CD8-positive, alpha-beta memory T cell (primary cell): ENCODE measurements around the gene OBP2B. TPM values are rescaled to one million over a fixed set of nuclear protein-coding genes. Genes with fewer than 3 reads are reported as not detected.
A peak's percentile ranks its signal among the peaks of the same experiment; 100 is the strongest.
"Not testable (repeated sequence)": the region's sequence is repeated elsewhere in the genome, so short reads cannot be mapped to it uniquely, and the experiment has no call there.

Experiments
- CTCF ChIA-PET: fragments of 350-600 bp; sonication (Branson Sonifier 250); formaldehyde crosslinking; loops from one replicate; lab custom pipeline; 2021; ENCODE audit warnings: antibody characterized with exemption; lab: Charles Lee
- POLR2A ChIA-PET: fragments of 350-600 bp; sonication (Branson Sonifier 250); formaldehyde crosslinking; loops from one replicate; lab custom pipeline; 2021; ENCODE audit warnings: antibody characterized with exemption; lab: Charles Lee
- DNase-seq, 5 donors: peaks; one replicate each; pipeline versions ENCODE4 v3.0.0 to v3.0.0-alpha.2; 2020 to 2022; ENCODE audit warnings: mixed read lengths in 1 of 5
- H3K27ac ChIP-seq: one replicate; pipeline ENCODE4 v1.7.0; 2013; ENCODE audit warnings: low read depth, mild to moderate bottlenecking, low read length, moderate library complexity
- H3K27me3 ChIP-seq: 2 replicates; pipeline ENCODE4 v1.7.0; 2013; ENCODE audit warnings: low read length, mild to moderate bottlenecking; ENCODE audit not compliant: insufficient read depth, poor library complexity, severe bottlenecking
- H3K36me3 ChIP-seq: 2 replicates; pipeline ENCODE4 v1.7.0; 2013; ENCODE audit warnings: mild to moderate bottlenecking, low read length, moderate library complexity; ENCODE audit not compliant: insufficient read depth
- H3K4me1 ChIP-seq: 2 replicates; pipeline ENCODE4 v1.7.0; 2013; ENCODE audit warnings: mild to moderate bottlenecking, low read length, moderate library complexity; ENCODE audit not compliant: insufficient read depth
- H3K4me3 ChIP-seq: 2 replicates; pipeline ENCODE4 v1.7.0; 2013; ENCODE audit warnings: mild to moderate bottlenecking, low read length
- H3K9me3 ChIP-seq: 2 replicates; pipeline ENCODE4 v1.7.0; 2013; ENCODE audit warnings: mild to moderate bottlenecking, low read length
- H3K27ac Mint-ChIP-seq, 8 donors: one replicate each; pipeline ENCODE4 v1.8.0; 2020 to 2021; ENCODE audit warnings: mixed read lengths in 8 of 8, mild to moderate bottlenecking in 6 of 8, inconsistent platforms in 3 of 8, moderate library complexity in 3 of 8
- H3K27me3 Mint-ChIP-seq, 2 donors: one replicate each; pipeline ENCODE4 v1.8.0; 2020 to 2021; ENCODE audit warnings: mixed read lengths in 2 of 2, mild to moderate bottlenecking in 1 of 2, moderate library complexity in 1 of 2
- H3K36me3 Mint-ChIP-seq, 3 donors: one replicate each; pipeline ENCODE4 v1.8.0; 2020 to 2021; ENCODE audit warnings: mixed read lengths in 3 of 3, inconsistent platforms in 1 of 3, mild to moderate bottlenecking in 1 of 3
- H3K4me1 Mint-ChIP-seq, 3 donors: one replicate each; pipeline ENCODE4 v1.8.0; 2020 to 2021; ENCODE audit warnings: mixed read lengths in 3 of 3, inconsistent platforms in 1 of 3, mild to moderate bottlenecking in 1 of 3
- H3K4me3 Mint-ChIP-seq, 7 donors: one replicate each; pipeline ENCODE4 v1.8.0; 2020 to 2021; ENCODE audit warnings: mixed read lengths in 7 of 7, mild to moderate bottlenecking in 6 of 7, moderate library complexity in 4 of 7, inconsistent platforms in 2 of 7
- H3K9me3 Mint-ChIP-seq, 5 donors: one replicate each; pipeline ENCODE4 v1.8.0; 2020 to 2022; ENCODE audit warnings: mixed read lengths in 5 of 5, mild to moderate bottlenecking in 3 of 5, moderate library complexity in 2 of 5, inconsistent platforms in 1 of 5
- polyA plus RNA-seq: library from polyadenylated mRNA; unstranded; fragments of 300-500 nt; fragmentation: Illumina TruSeq; gene quantifications from one replicate; pipeline ENCODE4 v1.2.3, GENCODE V29; 2021
- total RNA-seq, 2 experiments: library from RNA; stranded (reverse); gene quantifications; one replicate each; pipeline ENCODE4 v1.2.3, GENCODE V29; 2021

The OBP2B gene
- total and polyA plus RNA-seq, 3 experiments from 2014 or later = not detected

DNA sequence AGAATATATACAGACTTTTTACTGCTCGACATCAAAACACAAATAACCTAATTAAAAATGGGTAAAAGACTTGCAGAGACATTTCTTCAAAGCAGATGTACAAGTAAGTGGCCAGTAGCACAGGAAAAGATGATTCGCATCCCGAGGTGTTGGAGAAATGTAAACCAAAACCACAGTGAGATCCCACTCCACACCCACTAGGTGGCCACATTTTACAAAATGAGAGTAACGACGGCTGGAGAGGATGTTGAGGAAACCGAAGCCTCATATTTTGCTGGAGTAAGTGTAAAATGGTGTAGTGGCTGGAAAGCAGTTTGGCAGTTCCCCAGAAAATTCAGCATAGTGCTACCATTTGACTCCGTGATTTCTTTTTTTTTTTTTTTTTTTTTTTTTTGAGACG, 24.1 kb downstream of the OBP2B start:
- H3K4me1 ChIP-seq = peaks cover 10% of the 10 kb centered on the region
- peak overlapping the region in 1 of 7 donors; percentile 46 for H3K4me3 Mint-ChIP-seq
- H3K27me3 ChIP-seq = peaks cover 19% of the 10 kb centered on the region
- ChIA-PET POLR2A (no interaction called here), CTCF (interaction anchor here (1.0 to 3.9 kb wide), 4 partner anchors 164 to 311 kb away, joined by 3 to 56 read pairs (median 6); no protein-coding TSS in a partner anchor)
- H3K27me3 Mint-ChIP-seq = peaks cover 21 to 46% of the 10 kb centered on the region in 2 donors
- peaks cover 12 to 14% (median 13%) of the 10 kb centered on the region in 3 donors for H3K4me1 Mint-ChIP-seq
- H3K27ac ChIP-seq = no peak overlapping the region
- no peak overlapping the region for H3K4me3 ChIP-seq
- peak in 4 of 5 donors; percentile 13 to 55 (median 32) for DNase-seq
- peak overlapping the region in 1 of 8 donors; percentile 9 for H3K27ac Mint-ChIP-seq
- no peaks in the 10 kb centered on the region for H3K36me3 ChIP-seq
- H3K9me3 Mint-ChIP-seq = no peaks in the 10 kb centered on the region
- H3K9me3 ChIP-seq = no peaks in the 10 kb centered on the region
- H3K36me3 Mint-ChIP-seq = no peaks in the 10 kb centered on the region

DNA sequence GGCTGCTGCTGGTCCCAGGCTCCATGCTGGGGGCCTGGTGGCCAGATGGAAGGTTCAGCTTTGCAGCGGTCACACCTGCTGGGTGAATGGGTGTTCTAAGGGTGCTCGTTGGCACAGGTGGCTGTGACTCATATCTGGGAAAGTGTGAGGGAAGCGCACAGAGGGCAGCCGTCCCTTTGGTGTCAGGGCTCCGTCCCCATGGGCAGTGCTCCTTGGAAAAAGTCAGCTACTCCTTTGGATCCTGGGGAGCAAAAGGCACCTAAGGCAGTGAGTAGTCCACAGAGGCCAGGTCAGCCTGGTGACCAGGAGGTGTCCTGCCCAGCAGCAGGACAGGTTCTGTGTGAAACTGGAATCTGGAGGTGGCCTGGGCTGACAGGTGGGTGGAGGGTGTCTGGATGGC, 26.9 kb downstream of the OBP2B start:
- peaks cover 20 to 36% of the 10 kb centered on the region in 2 donors for H3K27me3 Mint-ChIP-seq
- Histone ChIP-seq H3K27me3 (peaks cover 19% of the 10 kb centered on the region), H3K4me1 (peaks cover 10% of the 10 kb centered on the region), H3K9me3 (no peaks in the 10 kb centered on the region), H3K4me3 (no peak overlapping the region), H3K27ac (no peak overlapping the region), H3K36me3 (no peaks in the 10 kb centered on the region)
- peaks cover 12 to 14% (median 13%) of the 10 kb centered on the region in 3 donors for H3K4me1 Mint-ChIP-seq
- POLR2A ChIA-PET = no interaction called here
- no peaks in the 10 kb centered on the region for H3K36me3 Mint-ChIP-seq
- DNase-seq = no peak
- no peak overlapping the region for H3K4me3 Mint-ChIP-seq
- H3K27ac Mint-ChIP-seq = no peak overlapping the region
- CTCF ChIA-PET = interaction anchor here (0.8 to 1.5 kb wide), 4 partner anchors 38 to 303 kb away, joined by 3 to 4 read pairs (median 4); no protein-coding TSS in a partner anchor
- no peaks in the 10 kb centered on the region for H3K9me3 Mint-ChIP-seq

DNA sequence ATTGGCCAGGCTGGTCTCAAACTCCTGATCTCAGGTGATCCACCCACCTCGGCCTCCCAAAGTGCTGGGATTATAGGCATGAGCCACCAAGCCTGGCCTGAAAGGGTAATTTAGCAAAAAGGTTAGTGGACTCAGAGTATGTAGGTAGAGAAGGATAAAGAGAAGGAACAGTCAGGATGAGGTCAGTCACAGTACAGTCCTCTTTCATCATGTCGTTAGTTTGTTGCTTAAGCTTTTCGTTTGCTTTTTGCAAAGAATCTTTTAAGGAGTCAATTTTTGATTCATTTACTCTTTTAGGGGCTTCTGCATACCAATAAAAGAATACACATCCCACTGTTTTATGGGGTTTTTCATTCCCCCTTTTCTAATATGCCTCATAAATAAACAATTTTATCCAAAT, 27.5 kb downstream of the OBP2B start:
- Histone ChIP-seq H3K27me3 (peaks cover 19% of the 10 kb centered on the region), H3K4me3 (no peak overlapping the region), H3K36me3 (no peaks in the 10 kb centered on the region), H3K9me3 (no peaks in the 10 kb centered on the region), H3K4me1 (peaks cover 10% of the 10 kb centered on the region), H3K27ac (no peak overlapping the region)
- no peak overlapping the region for H3K4me3 Mint-ChIP-seq
- H3K27me3 Mint-ChIP-seq = peaks cover 19 to 36% of the 10 kb centered on the region in 2 donors
- no peak for DNase-seq
- CTCF ChIA-PET = interaction anchor here (0.8 to 1.6 kb wide), 9 partner anchors 9 to 306 kb away, joined by 3 to 6 read pairs (median 4); no protein-coding TSS in a partner anchor
- POLR2A ChIA-PET = no interaction called here
- H3K9me3 Mint-ChIP-seq = no peaks in the 10 kb centered on the region
- H3K36me3 Mint-ChIP-seq = no peaks in the 10 kb centered on the region
- H3K27ac Mint-ChIP-seq = no peak overlapping the region
- H3K4me1 Mint-ChIP-seq = peaks cover 12 to 14% (median 13%) of the 10 kb centered on the region in 3 donors

DNA sequence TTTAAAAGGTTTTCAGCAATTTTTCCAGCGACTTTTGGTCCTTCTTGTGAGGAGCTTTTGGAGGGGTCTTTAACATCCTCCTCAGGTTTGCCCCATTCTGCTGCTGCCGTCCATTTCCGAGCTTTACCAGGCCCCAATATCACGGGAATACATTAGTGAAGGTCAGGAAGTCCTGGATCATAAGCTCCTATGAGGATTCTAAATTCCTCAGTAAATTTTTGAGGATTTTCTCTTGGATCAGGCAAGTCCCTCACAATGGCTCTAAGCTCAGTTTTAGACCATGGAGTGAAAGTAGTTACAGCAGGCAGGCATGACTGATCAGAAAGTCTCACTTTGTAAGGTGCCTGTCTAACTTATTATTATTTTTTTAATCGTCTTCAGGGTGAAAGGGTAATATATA, 28.1 kb downstream of the OBP2B start:
- CTCF ChIA-PET = interaction anchor here (0.8 to 1.6 kb wide), 11 partner anchors 8 to 307 kb away, joined by 3 to 6 read pairs (median 3); no protein-coding TSS in a partner anchor
- POLR2A ChIA-PET = no interaction called here

DNA sequence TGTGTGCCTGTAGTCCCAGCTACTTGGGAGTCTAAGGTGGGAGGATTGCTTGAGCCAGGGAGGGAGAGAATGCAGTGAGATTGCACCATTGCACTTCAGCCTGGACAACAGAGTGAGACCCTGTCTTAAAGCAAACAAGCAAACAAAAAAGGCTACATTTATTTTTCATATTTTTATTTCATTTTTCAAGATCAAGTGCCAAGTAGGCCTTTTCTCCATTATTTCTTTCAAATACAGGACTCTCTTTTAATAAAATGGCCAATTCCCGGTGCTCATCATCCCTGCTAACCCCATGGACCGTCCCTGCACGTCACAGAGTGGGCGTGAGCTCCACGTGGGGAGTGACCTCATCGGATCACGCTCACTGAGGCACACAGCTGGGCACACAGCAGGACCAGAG, 36.0 kb downstream of the OBP2B start:
- H3K27me3 ChIP-seq = no peaks in the 10 kb centered on the region
- Mint-ChIP-seq H3K27ac (no peak overlapping the region), H3K4me3 (no peak overlapping the region), H3K9me3 (no peaks in the 10 kb centered on the region), H3K27me3 (peaks cover 2 to 18% of the 10 kb centered on the region in 2 donors), H3K4me1 (no peaks in the 10 kb centered on the region), H3K36me3 (no peaks in the 10 kb centered on the region)
- H3K27ac ChIP-seq = no peak overlapping the region
- H3K4me1 ChIP-seq = no peaks in the 10 kb centered on the region
- H3K36me3 ChIP-seq = no peaks in the 10 kb centered on the region
- ChIA-PET POLR2A (interaction anchor here (1.4 kb wide), 1 partner anchor 142 kb away, joined by 3 read pairs; the partner anchor contains the start of gene GTF3C5), CTCF (interaction anchor here (0.7 to 1.5 kb wide), 5 partner anchors 8 to 106 kb away, joined by 3 to 5 read pairs (median 3); no protein-coding TSS in a partner anchor)
- DNase-seq = no peak
- H3K4me3 ChIP-seq = no peak overlapping the region
- no peaks in the 10 kb centered on the region for H3K9me3 ChIP-seq

More for the DNA sequence above, 28.1 kb downstream of the OBP2B start:
- no peak overlapping the region for H3K27ac ChIP-seq
- H3K9me3 ChIP-seq = no peaks in the 10 kb centered on the region
- no peak overlapping the region for H3K27ac Mint-ChIP-seq
- no peaks in the 10 kb centered on the region for H3K36me3 Mint-ChIP-seq
- no peaks in the 10 kb centered on the region for H3K9me3 Mint-ChIP-seq
- DNase-seq = no peak
- H3K27me3 Mint-ChIP-seq = peaks cover 17 to 36% of the 10 kb centered on the region in 2 donors
- H3K4me3 ChIP-seq = no peak overlapping the region
- H3K27me3 ChIP-seq = peaks cover 19% of the 10 kb centered on the region
- peaks cover 8 to 11% (median 10%) of the 10 kb centered on the region in 3 donors for H3K4me1 Mint-ChIP-seq
- peaks cover 7% of the 10 kb centered on the region for H3K4me1 ChIP-seq
- H3K4me3 Mint-ChIP-seq = no peak overlapping the region
- H3K36me3 ChIP-seq = no peaks in the 10 kb centered on the region

DNA sequence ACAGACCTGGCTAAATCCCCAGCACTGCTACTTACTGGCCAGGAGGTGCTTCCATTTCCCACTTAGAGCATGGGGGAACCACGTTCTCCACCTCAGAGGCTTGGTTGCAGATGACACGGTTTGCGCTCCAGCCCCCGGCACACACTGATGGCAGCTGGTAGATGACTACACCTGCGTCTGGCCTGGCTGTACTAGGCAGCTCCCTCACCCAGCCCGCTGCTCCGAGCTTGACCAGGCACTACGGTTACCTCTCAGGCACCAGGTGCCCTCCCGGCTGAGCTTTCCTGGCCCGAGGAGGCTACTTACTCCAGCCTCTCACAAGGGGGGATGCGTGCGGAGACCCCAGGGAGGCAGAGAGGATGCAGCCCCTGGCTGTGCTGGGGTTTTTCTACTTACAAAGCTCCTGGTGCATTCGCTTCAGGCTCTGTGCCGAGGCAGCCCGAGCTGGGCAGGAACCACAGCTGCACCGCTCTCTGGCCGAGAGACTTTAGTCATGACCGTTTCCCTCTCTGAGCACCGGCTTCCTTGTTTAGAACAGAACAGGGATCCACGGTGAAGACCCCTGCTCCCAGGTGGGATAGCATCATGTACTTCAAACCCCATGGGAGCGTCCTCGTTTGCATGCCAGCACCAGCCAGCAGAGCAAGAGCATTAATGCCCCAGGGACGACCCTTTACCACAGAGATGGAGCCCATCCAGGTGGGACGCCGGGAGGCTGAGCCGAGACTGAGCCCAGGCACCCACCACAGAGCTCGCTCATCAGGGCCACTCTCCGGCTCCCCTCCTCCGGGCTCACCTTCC, 37.7 kb downstream of the OBP2B start:
- H3K9me3 Mint-ChIP-seq = no peaks in the 10 kb centered on the region
- no peaks in the 10 kb centered on the region for H3K4me1 Mint-ChIP-seq
- Histone ChIP-seq H3K27ac (no peak overlapping the region), H3K9me3 (no peaks in the 10 kb centered on the region), H3K36me3 (no peaks in the 10 kb centered on the region), H3K4me3 (no peak overlapping the region), H3K4me1 (no peaks in the 10 kb centered on the region), H3K27me3 (no peaks in the 10 kb centered on the region)
- POLR2A ChIA-PET = interaction anchor here (1.4 kb wide), 1 partner anchor 141 kb away, joined by 3 read pairs; the partner anchor contains the start of gene GTF3C5
- H3K27me3 Mint-ChIP-seq = peaks cover 2 to 18% of the 10 kb centered on the region in 2 donors
- no peak overlapping the region for H3K27ac Mint-ChIP-seq
- DNase-seq = no peak
- CTCF ChIA-PET = interaction anchor here (1.0 kb wide), 1 partner anchor 9 kb away, joined by 3 read pairs; no protein-coding TSS in a partner anchor
- H3K4me3 Mint-ChIP-seq = no peak overlapping the region
- no peaks in the 10 kb centered on the region for H3K36me3 Mint-ChIP-seq

DNA sequence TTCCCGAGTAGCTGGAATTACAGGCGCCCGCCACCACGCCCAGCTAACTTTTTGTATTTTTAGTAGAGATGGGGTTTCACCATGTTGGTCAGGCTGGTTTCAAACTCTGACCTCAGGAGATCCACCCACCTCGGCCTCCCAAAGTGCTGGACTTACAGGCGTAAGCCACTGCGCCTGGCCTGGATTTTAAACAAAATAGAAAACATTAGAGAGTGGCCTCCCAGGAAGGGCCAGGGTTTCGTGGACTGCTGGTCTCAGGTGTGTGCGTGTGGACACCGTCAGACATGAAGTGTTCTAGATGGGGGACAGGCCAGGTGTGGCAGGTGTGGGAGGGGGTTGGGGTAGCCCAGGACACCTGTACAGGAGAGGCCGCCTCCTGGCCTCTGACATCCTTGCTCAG, 38.3 kb downstream of the OBP2B start:
- Histone ChIP-seq H3K4me1 (no peaks in the 10 kb centered on the region), H3K9me3 (no peaks in the 10 kb centered on the region), H3K36me3 (no peaks in the 10 kb centered on the region), H3K27me3 (no peaks in the 10 kb centered on the region), H3K4me3 (no peak overlapping the region), H3K27ac (no peak overlapping the region)
- Mint-ChIP-seq H3K4me1 (no peaks in the 10 kb centered on the region), H3K9me3 (no peaks in the 10 kb centered on the region), H3K36me3 (no peaks in the 10 kb centered on the region), H3K27ac (no peak overlapping the region), H3K4me3 (no peak overlapping the region), H3K27me3 (peaks cover 0 to 13% of the 10 kb centered on the region in 2 donors)
- DNase-seq = no peak
- POLR2A ChIA-PET = no interaction called here
- CTCF ChIA-PET = interaction anchor here (1.0 kb wide), 1 partner anchor 10 kb away, joined by 3 read pairs; no protein-coding TSS in a partner anchor

DNA sequence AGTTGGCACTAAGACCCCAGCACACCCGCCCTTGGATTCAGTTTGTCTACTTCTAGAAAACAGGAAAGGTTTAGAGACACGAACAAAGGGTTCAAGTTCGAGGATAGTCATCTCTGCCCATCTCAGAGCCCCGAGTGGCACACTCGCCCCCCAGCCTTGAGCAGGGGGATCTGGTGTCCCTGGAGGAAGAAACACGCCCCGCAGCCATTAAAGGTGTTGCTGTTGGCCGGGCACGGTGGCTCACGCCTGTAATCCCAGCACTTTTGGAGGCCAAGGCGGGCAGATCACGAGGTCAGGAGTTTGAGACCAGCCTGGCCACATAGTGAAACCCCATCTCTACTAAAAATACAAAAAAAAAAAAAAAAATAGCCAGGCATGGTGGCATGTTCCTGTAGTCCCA, 39.4 kb downstream of the OBP2B start:
- POLR2A ChIA-PET, CTCF ChIA-PET, H3K9me3 ChIP-seq, H3K36me3 Mint-ChIP-seq, H3K36me3 ChIP-seq, H3K27me3 Mint-ChIP-seq, H3K27ac ChIP-seq, H3K9me3 Mint-ChIP-seq, H3K27ac Mint-ChIP-seq, H3K4me3 Mint-ChIP-seq, H3K4me1 ChIP-seq, H3K4me1 Mint-ChIP-seq, H3K27me3 ChIP-seq, H3K4me3 ChIP-seq, DNase-seq: not testable (repeated sequence)
